GM23338 (cell line): Measurements from ENCODE around the gene TTC5. TPM values are rescaled to one million over a fixed set of nuclear protein-coding genes. Genes with fewer than 3 reads are reported as not detected.

Experiments
- ATAC-seq: fragments of 200-7000 bp; cut with Tn5 transposase; 3 replicates; pipeline ENCODE4 v1.9.1; 2020
- DNase-seq: peaks from one replicate; pipeline ENCODE4 v3.0.0-alpha.2; 2015; ENCODE audit warnings: low spot score
- H2AFZ ChIP-seq: fragments of 200-600 bp; sonication (generic); 2 replicates; pipeline ENCODE4 v1.8.0; 2016; ENCODE audit warnings: antibody characterized with exemption, mild to moderate bottlenecking, moderate library complexity
- H3F3A ChIP-seq: fragments of 200-600 bp; sonication (generic); replicated peaks from 2 replicates; pipeline ENCODE4 v1.8.0; 2017; ENCODE audit warnings: antibody characterized with exemption, mixed run types, low read depth
- H3K27ac ChIP-seq: fragments of 200-600 bp; sonication (generic); 2 replicates; pipeline ENCODE4 v1.6.1; 2016; ENCODE audit warnings: low read depth
- H3K27me3 ChIP-seq: fragments of 200-600 bp; sonication (generic); 2 replicates; pipeline ENCODE4 v1.8.0; 2016; ENCODE audit warnings: mild to moderate bottlenecking, mixed run types, moderate library complexity; ENCODE audit not compliant: insufficient read depth
- H3K36me3 ChIP-seq: fragments of 200-600 bp; sonication (generic); 2 replicates; pipeline ENCODE4 v1.8.0; 2016; ENCODE audit warnings: mild to moderate bottlenecking; ENCODE audit not compliant: insufficient read depth
- H3K4me1 ChIP-seq: fragments of 200-600 bp; sonication (generic); 2 replicates; pipeline ENCODE4 v1.8.0; 2016; ENCODE audit warnings: mild to moderate bottlenecking, moderate library complexity; ENCODE audit not compliant: insufficient read depth
- H3K4me2 ChIP-seq: fragments of 200-600 bp; sonication (generic); 2 replicates; pipeline ENCODE4 v1.7.1; 2017; ENCODE audit warnings: mixed run types
- H3K4me3 ChIP-seq: fragments of 200-600 bp; sonication (generic); 2 replicates; pipeline ENCODE4 v1.6.1; 2016; ENCODE audit warnings: mixed run types
- H3K79me2 ChIP-seq: fragments of 200-600 bp; sonication (generic); replicated peaks from 2 replicates; pipeline ENCODE4 v1.8.0; 2017; ENCODE audit warnings: mild to moderate bottlenecking; ENCODE audit not compliant: insufficient read depth
- H3K9me2 ChIP-seq: fragments of 200-600 bp; sonication (generic); 2 replicates; pipeline ENCODE4 v1.8.0; 2017; ENCODE audit not compliant: insufficient read depth
- H4K20me1 ChIP-seq: fragments of 200-600 bp; sonication (generic); replicated peaks from 2 replicates; pipeline ENCODE4 v1.8.0; 2017; ENCODE audit warnings: mild to moderate bottlenecking; ENCODE audit not compliant: insufficient read depth
- H3K27ac Mint-ChIP-seq: 2 replicates; pipeline ENCODE4 v1.8.0; 2020; ENCODE audit warnings: inconsistent platforms, mild to moderate bottlenecking, moderate library complexity, mixed read lengths
- H3K27me3 Mint-ChIP-seq: 3 replicates; pipeline ENCODE4 v1.8.0; 2022; ENCODE audit warnings: low read depth, mild to moderate bottlenecking, moderate library complexity, mixed read lengths, inconsistent platforms; ENCODE audit not compliant: insufficient read depth, poor library complexity
- H3K36me3 Mint-ChIP-seq: 3 replicates; pipeline ENCODE4 v1.8.0; 2021; ENCODE audit warnings: low read depth, mild to moderate bottlenecking, inconsistent platforms, moderate library complexity, mixed read lengths
- H3K4me1 Mint-ChIP-seq: 3 replicates; pipeline ENCODE4 v1.8.0; 2020; ENCODE audit warnings: mild to moderate bottlenecking, inconsistent platforms, mixed read lengths
- H3K4me3 Mint-ChIP-seq: 3 replicates; pipeline ENCODE4 v1.8.0; 2021; ENCODE audit warnings: moderate library complexity, mild to moderate bottlenecking, inconsistent platforms, mixed read lengths
- H3K9me3 Mint-ChIP-seq: 3 replicates; pipeline ENCODE4 v1.8.0; 2020; ENCODE audit warnings: moderate library complexity, mild to moderate bottlenecking, inconsistent platforms, mixed read lengths
- CREB1 ChIP-seq: fragments of 250-450 bp; sonication (Bioruptor Pico); IDR thresholded peaks from 2 replicates; pipeline ENCODE4 v1.5.0; 2020; ENCODE audit warnings: low read depth, mild to moderate bottlenecking, moderate library complexity
- CTCF ChIP-seq, 2 experiments: fragments of 200-600 bp in 1 of 2; sonication (generic) in 1 of 2; conservative IDR thresholded peaks; 2 replicates each; pipeline versions ENCODE4 v1.5.1 to v1.6.1; 2016 to 2017; ENCODE audit warnings: antibody characterized with exemption in 2 of 2, low read depth in 2 of 2, mild to moderate bottlenecking in 2 of 2, moderate library complexity in 1 of 2
- EZH2 ChIP-seq: fragments of 200-600 bp; sonication (generic); IDR thresholded peaks from one replicate; pipeline ENCODE4 v1.8.0; 2017; ENCODE audit warnings: antibody characterized with exemption, mild to moderate bottlenecking, low read depth; ENCODE audit not compliant: unreplicated experiment
- JUNB ChIP-seq: IDR thresholded peaks from one replicate; pipeline ENCODE4 v1.6.1; 2016; ENCODE audit warnings: antibody characterized with exemption; ENCODE audit not compliant: unreplicated experiment
- NANOG ChIP-seq: IDR thresholded peaks from 2 replicates; pipeline ENCODE4 v1.6.1; 2016; ENCODE audit warnings: antibody characterized with exemption, borderline replicate concordance
- POLR2AphosphoS5 ChIP-seq: IDR thresholded peaks from 2 replicates; pipeline ENCODE4 v1.6.1; 2016; ENCODE audit warnings: antibody characterized with exemption, low read depth
- REST ChIP-seq: IDR thresholded peaks from one replicate; pipeline ENCODE4 v1.6.1; 2018; ENCODE audit warnings: antibody characterized with exemption; ENCODE audit not compliant: unreplicated experiment
- STAT1 ChIP-seq: IDR thresholded peaks from one replicate; pipeline ENCODE4 v1.6.1; 2016; ENCODE audit warnings: antibody characterized with exemption; ENCODE audit not compliant: unreplicated experiment
- ZNF331 ChIP-seq: fragments of 250-450 bp; sonication (Bioruptor Pico); IDR thresholded peaks from 2 replicates; pipeline ENCODE4 v1.5.0; 2020; ENCODE audit warnings: low read depth, mild to moderate bottlenecking, moderate library complexity
- ZNF462 ChIP-seq: fragments of 250-450 bp; sonication (Bioruptor Pico); IDR thresholded peaks from 2 replicates; pipeline ENCODE4 v1.5.0; 2020; ENCODE audit warnings: mild to moderate bottlenecking, moderate library complexity
- polyA plus RNA-seq: library from polyadenylated mRNA; unstranded; fragments of >200 nt; fragmentation: Nextera tagmentation; extraction: Ambion mirVana; gene quantifications from 2 replicates; pipeline ENCODE4 v1.2.1, GENCODE V29; 2016
- total RNA-seq: library from RNA; depleted of rRNA; stranded (reverse); fragments of >200 nt; shearing (Covaris generic); gene quantifications from 2 replicates; pipeline ENCODE4 v1.2.3, GENCODE V29; 2014

The TTC5 gene
- total and polyA plus RNA-seq, 2 experiments from 2014 or later = 9.3 to 14.6 TPM

GRCh38 chr14:20302042-20302755, 3.6 kb downstream of the TTC5 start (continued):
- TF ChIP-seq ZNF462 (CRISPR knock-in tag) (no peak), EZH2 (no peak), NANOG (no peak), CREB1 (CRISPR knock-in tag) (no peak), ZNF331 (CRISPR knock-in tag) (no peak)

GRCh38 chr14:20295067-20295466, 10.7 kb downstream of the TTC5 start:
- H2AFZ ChIP-seq = no peak overlapping the region
- no peaks in the 10 kb centered on the region for H3K9me2 ChIP-seq
- H4K20me1 ChIP-seq = 0 out of 2 replicates have a peak, but pooled peaks cover 3% of the 10 kb centered on the region
- DNase-seq (no peak), ATAC-seq (no peak)
- no peak overlapping the region for H3K27ac ChIP-seq
- H3K4me2 ChIP-seq = no peak overlapping the region
- no peak overlapping the region for H3K4me3 Mint-ChIP-seq
- H3F3A ChIP-seq = no peaks in the 10 kb centered on the region
- no peaks in the 10 kb centered on the region for H3K27me3 ChIP-seq
- H3K27me3 Mint-ChIP-seq = no peaks in the 10 kb centered on the region
- no peak overlapping the region for H3K4me3 ChIP-seq
- no peaks in the 10 kb centered on the region for H3K79me2 ChIP-seq
- no peaks in the 10 kb centered on the region for H3K4me1 Mint-ChIP-seq
- H3K27ac Mint-ChIP-seq = no peak overlapping the region
- peaks cover 49% of the 10 kb centered on the region for H3K36me3 Mint-ChIP-seq
- no peaks in the 10 kb centered on the region for H3K9me3 Mint-ChIP-seq
- H3K36me3 ChIP-seq = peaks cover 32% of the 10 kb centered on the region
- H3K4me1 ChIP-seq = no peaks in the 10 kb centered on the region
- TF ChIP-seq NANOG (no peak), POLR2AphosphoS5 (no peak), STAT1 (no peak), REST (no peak), JUNB (no peak), CTCF (conservative IDR thresholded peaks at IDR 0.05; ENCODE audit: low read depth in 2 of 2) (no peak)
